Subcutaneous abdominal adipose tissue (tissue), 5 donors: ENCODE data around the gene TPD52L2.

Experiments used
- H3K27ac ChIP-seq: one replicate; pipeline ENCODE4 v1.7.0; 2013; ENCODE audit warnings: low read depth, mild to moderate bottlenecking, inconsistent platforms, low read length, moderate library complexity
- H3K27me3 ChIP-seq, 5 donors: one replicate each; pipeline ENCODE4 v1.7.0; 2013; ENCODE audit warnings: low read length in 5 of 5, inconsistent platforms in 1 of 5; ENCODE audit not compliant: control insufficient read depth in 5 of 5, insufficient read depth in 4 of 5
- H3K36me3 ChIP-seq, 5 donors: one replicate each; pipeline ENCODE4 v1.7.0; 2013; ENCODE audit warnings: low read length in 5 of 5; ENCODE audit not compliant: control insufficient read depth in 5 of 5, insufficient read depth in 5 of 5
- H3K4me1 ChIP-seq, 5 donors: one replicate each; pipeline ENCODE4 v1.7.0; 2013; ENCODE audit warnings: low read length in 5 of 5, mild to moderate bottlenecking in 3 of 5, moderate library complexity in 1 of 5; ENCODE audit not compliant: control insufficient read depth in 5 of 5, insufficient read depth in 5 of 5
- H3K4me3 ChIP-seq, 5 donors: one replicate each; pipeline ENCODE4 v1.7.0; 2013; ENCODE audit warnings: low read length in 5 of 5, low read depth in 1 of 5
- H3K9ac ChIP-seq, 5 donors: one replicate each; pipeline ENCODE4 v1.7.0; 2013; ENCODE audit warnings: low read length in 5 of 5, mild to moderate bottlenecking in 4 of 5, moderate library complexity in 3 of 5
- H3K9me3 ChIP-seq, 5 donors: one replicate each; pipeline ENCODE4 v1.7.0; 2013; ENCODE audit warnings: low read length in 5 of 5; ENCODE audit not compliant: control insufficient read depth in 5 of 5
- donor health status: healthy.
- donor health status: healthy.
- donor health status: healthy.
- donor health status: healthy.
- donor health status: healthy.

The TPD52L2 gene

DNA sequence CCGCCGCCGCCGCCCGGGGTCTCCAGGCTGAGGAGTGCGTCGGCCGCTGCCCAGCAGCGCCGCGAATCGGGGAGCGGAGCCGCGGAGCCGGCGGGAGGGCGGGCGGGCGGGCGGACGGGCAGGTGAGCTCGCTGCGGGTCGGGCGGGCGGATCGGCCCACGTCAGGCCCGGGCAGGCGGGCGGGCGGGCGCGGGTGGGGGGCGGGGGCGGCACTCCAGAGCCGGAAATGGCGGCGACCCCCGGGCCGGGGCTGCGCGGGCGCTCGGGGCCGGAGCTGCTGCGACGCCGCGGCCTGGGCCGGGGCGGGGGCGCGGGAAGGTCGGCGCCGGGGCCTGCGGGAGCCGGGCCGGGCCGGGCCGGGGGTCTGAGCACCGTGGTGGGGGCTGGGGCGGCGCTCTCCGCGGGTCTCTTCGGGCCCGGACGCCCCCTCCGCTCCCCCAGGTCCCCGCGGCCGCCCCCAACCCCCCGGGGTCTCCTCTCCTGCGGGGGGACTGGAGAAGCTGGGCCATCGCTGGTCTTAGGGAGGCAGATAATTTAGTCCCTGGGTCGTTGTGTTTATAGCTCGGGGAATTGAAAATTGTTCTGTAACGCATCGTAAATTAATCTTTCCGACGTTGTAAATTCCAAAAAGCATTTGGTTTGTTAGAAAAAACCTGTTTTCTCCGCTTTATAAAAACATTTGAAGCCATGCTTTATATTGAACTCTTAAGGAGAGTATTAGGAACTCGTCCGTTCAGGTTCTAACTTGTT is 30.3 kb downstream of the TPD52L2 start:
- Histone ChIP-seq H3K27ac (peak overlapping the region; percentile 90), H3K4me3 (peak overlapping the region; percentile 47 to 72 (median 66)), H3K36me3 (peaks cover 0 to 30% (median 16%) of the 10 kb centered on the region in 5 donors), H3K9ac (peak overlapping the region; percentile 61 to 71 (median 68)), H3K4me1 (peaks cover 13 to 50% (median 30%) of the 10 kb centered on the region in 5 donors), H3K27me3 (no peaks in the 10 kb centered on the region), H3K9me3 (no peaks in the 10 kb centered on the region)

DNA sequence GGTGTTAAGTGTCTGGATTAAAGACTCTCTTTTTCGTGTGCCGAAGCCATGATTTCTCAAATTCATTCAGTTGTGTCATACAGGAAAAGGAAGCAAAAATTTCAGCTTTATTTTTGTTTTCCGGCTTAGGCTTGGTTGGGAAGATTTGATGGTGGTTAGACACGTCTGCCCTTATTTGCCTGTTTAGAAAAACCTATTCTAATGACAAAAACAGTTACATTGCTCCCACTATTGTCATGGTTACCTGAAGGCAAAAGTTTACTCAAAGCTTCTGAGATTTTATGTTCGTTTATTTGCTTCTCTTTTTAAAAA is 30.8 kb downstream of the TPD52L2 start:
- Histone ChIP-seq H3K9ac (peak overlapping the region; percentile 61 to 71 (median 68)), H3K27me3 (no peaks in the 10 kb centered on the region), H3K27ac (peak overlapping the region; percentile 90), H3K36me3 (peaks cover 0 to 24% (median 12%) of the 10 kb centered on the region in 5 donors), H3K4me3 (peak overlapping the region; percentile 47 to 72 (median 66)), H3K9me3 (no peaks in the 10 kb centered on the region), H3K4me1 (peaks cover 13 to 54% (median 32%) of the 10 kb centered on the region in 5 donors)

DNA sequence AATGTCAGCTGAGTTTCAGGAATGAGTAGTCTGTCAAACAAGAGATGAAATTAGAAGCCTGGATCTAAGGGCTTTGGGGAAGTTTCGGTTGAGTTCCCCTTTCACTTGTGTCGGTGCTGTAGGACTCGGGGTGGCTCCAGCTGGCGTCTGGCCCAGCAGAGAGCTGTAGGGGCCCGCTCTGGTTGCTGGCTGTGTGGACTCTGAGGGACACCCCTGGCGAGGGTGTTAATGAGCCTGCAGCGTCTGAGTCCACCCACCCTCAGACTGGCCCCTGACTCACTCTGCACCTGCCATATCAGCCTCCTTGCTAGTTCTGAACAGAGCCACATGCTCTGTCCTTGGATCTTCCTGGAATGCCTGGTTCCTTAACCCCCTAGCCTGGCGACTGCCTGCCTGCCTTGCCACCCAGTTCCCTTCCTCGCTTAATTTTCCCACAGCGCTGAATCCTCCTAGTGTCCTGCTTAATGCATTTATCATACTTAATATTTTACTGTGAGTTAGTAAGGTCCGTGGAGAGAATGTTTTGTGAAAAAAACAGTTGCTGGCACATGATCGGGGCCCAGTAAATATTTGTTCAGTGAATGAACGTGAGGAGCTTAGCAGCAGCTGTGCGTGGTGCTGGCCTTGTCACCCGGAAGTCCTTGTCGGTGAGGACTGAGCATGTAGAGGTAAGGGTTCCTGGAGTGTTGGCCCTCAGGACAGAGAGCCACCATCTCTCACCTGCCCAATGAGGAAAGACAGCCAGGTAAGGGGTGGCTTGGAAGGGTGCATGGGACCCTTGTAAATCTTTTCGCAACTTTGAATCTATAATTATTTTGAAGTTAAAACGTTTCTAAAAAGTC is 31.4 kb downstream of the TPD52L2 start:
- Histone ChIP-seq H3K36me3 (peaks cover 0 to 22% (median 7%) of the 10 kb centered on the region in 5 donors), H3K27me3 (no peaks in the 10 kb centered on the region), H3K27ac (peak overlapping the region; percentile 90), H3K4me1 (peaks cover 13 to 59% (median 34%) of the 10 kb centered on the region in 5 donors), H3K9ac (peak overlapping the region; percentile 48 to 71 (median 66)), H3K4me3 (peak overlapping the region; percentile 47 to 72 (median 66)), H3K9me3 (no peaks in the 10 kb centered on the region)

GRCh38 chr20:63897978-63898561 is 33.0 kb downstream of the TPD52L2 start:
- H3K27me3 ChIP-seq: no peaks in the 10 kb centered on the region
- no peak overlapping the region for H3K27ac ChIP-seq
- no peak overlapping the region for H3K4me3 ChIP-seq
- H3K36me3 ChIP-seq: peaks cover 0 to 15% (median 2%) of the 10 kb centered on the region in 5 donors
- no peak overlapping the region for H3K9ac ChIP-seq
- H3K9me3 ChIP-seq: no peaks in the 10 kb centered on the region
- peaks cover 13 to 63% (median 34%) of the 10 kb centered on the region in 5 donors for H3K4me1 ChIP-seq

- Histone ChIP-seq H3K27ac (no peak overlapping the region), H3K4me3 (no peak overlapping the region), H3K9me3 (no peaks in the 10 kb centered on the region), H3K9ac (peak overlapping the region in 2 of 5 donors; percentile 15 to 46), H3K27me3 (no peaks in the 10 kb centered on the region), H3K36me3 (peaks cover 0 to 16% (median 2%) of the 10 kb centered on the region in 5 donors), H3K4me1 (peaks cover 13 to 63% (median 33%) of the 10 kb centered on the region in 5 donors)
Observed at GRCh38 chr20:63898882-63899558, 34.0 kb downstream of the TPD52L2 start.

- no peak overlapping the region for H3K9ac ChIP-seq
- no peak overlapping the region for H3K27ac ChIP-seq
- H3K27me3 ChIP-seq: no peaks in the 10 kb centered on the region
- no peaks in the 10 kb centered on the region for H3K9me3 ChIP-seq
- H3K36me3 ChIP-seq: peaks cover 0 to 16% (median 2%) of the 10 kb centered on the region in 5 donors
- H3K4me3 ChIP-seq: no peak overlapping the region
- H3K4me1 ChIP-seq: peaks cover 13 to 57% (median 28%) of the 10 kb centered on the region in 5 donors
Observed at GRCh38 chr20:63900413-63900812, 35.3 kb downstream of the TPD52L2 start.

GRCh38 chr20:63903796-63904561 is 38.9 kb downstream of the TPD52L2 start:
- peak overlapping the region in 1 of 5 donors; percentile 30 for H3K9ac ChIP-seq
- H3K27me3 ChIP-seq: no peaks in the 10 kb centered on the region
- H3K9me3 ChIP-seq: no peaks in the 10 kb centered on the region
- H3K4me1 ChIP-seq: peaks cover 0 to 30% (median 9%) of the 10 kb centered on the region in 5 donors
- peaks cover 0 to 12% (median 0%) of the 10 kb centered on the region in 5 donors for H3K36me3 ChIP-seq
- H3K4me3 ChIP-seq: no peak overlapping the region
- no peak overlapping the region for H3K27ac ChIP-seq

DNA sequence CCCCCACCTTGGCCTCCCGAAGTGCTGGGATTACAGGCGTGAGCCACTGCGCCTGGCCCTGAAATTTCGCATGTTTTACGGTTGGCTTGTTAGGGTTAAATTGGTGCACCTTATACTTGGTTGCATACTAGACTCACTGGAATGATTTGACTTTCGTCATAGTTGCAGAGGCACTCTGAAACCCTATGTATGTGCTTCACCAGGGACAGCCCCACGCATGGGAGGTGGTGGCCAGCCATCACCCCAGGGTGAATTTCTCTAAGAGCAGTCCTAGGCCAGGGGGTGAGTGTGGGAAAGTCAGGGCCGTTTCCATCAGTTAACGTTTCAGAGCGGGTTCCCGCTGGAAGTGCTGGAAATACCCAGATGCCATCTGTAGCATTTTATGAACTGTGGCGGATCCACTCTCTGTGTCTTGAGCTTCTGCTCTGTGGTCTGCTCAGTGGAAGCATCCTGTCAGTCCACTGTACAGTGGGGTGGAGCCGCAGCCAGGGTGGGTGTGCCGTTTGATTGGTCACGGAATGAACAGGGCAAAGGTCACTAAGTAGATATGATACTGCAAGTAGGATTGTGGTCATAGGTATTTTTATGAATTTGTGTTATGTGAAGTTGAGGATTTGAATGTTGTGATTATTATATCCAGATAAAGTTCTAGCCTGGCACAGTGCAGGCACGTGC is 43.1 kb downstream of the TPD52L2 start:
- no peak overlapping the region for H3K9ac ChIP-seq

More for the DNA sequence above, 43.1 kb downstream of the TPD52L2 start:
- Histone ChIP-seq H3K27ac (no peak overlapping the region), H3K27me3 (no peaks in the 10 kb centered on the region), H3K4me1 (peaks cover 0 to 20% (median 10%) of the 10 kb centered on the region in 5 donors), H3K36me3 (peaks cover 0 to 4% (median 0%) of the 10 kb centered on the region in 5 donors), H3K4me3 (no peak overlapping the region), H3K9me3 (no peaks in the 10 kb centered on the region)
